ENCODE results near the gene USHBP1. TPM values are rescaled to one million over a fixed set of nuclear protein-coding genes. Genes with fewer than 3 reads are reported as not detected.
"Not testable (repeated sequence)": the region's sequence is repeated elsewhere in the genome, so short reads cannot be mapped to it uniquely, and the experiment has no call there.

Gene USHBP1
- total RNA-seq, 6 experiments from 2014 or later = 0.81 to 3.6 (median 1.7) TPM

- no peak overlapping the region for H3K4me3 ChIP-seq
- 89% methylated on average over 12 of the region's 19 CpGs for WGBS (ENCODE audit: insufficient coverage, low coverage, low lambda C conversion rate, missing lambda C conversion rate)
- intact Hi-C loops (cut with DNase I) = no loop called here
Observed at GRCh38 chr19:17275441-17276175, 11.1 kb upstream of the USHBP1 start.

GRCh38 chr19:17274892-17275291, 10.3 kb upstream of the USHBP1 start:
- intact Hi-C loops (cut with DNase I); H3K27me3 ChIP-seq; H3K9me3 ChIP-seq; H3K4me3 ChIP-seq; H3K27ac ChIP-seq; DNase-seq; ATAC-seq; H3K4me1 ChIP-seq: not testable (repeated sequence)
- H3K36me3 ChIP-seq = peaks cover 0 to 33% (median 4%) of the 10 kb centered on the region in 4 donors
- WGBS (ENCODE audit: insufficient coverage, low coverage, low lambda C conversion rate, missing lambda C conversion rate) = 93% methylated on average over 2 of the region's 3 CpGs

More at GRCh38 chr19:17275441-17276175, 11.1 kb upstream of the USHBP1 start:
- Histone ChIP-seq H3K27ac (no peak overlapping the region), H3K27me3 (no peaks in the 10 kb centered on the region), H3K9me3 (no peaks in the 10 kb centered on the region), H3K36me3 (peaks cover 0 to 33% (median 4%) of the 10 kb centered on the region in 4 donors), H3K4me1 (no peaks in the 10 kb centered on the region)
- TF ChIP-seq POLR2A (IDR thresholded peaks at IDR 0.05) = no peak
- TF ChIP-seq, protein P1, sequence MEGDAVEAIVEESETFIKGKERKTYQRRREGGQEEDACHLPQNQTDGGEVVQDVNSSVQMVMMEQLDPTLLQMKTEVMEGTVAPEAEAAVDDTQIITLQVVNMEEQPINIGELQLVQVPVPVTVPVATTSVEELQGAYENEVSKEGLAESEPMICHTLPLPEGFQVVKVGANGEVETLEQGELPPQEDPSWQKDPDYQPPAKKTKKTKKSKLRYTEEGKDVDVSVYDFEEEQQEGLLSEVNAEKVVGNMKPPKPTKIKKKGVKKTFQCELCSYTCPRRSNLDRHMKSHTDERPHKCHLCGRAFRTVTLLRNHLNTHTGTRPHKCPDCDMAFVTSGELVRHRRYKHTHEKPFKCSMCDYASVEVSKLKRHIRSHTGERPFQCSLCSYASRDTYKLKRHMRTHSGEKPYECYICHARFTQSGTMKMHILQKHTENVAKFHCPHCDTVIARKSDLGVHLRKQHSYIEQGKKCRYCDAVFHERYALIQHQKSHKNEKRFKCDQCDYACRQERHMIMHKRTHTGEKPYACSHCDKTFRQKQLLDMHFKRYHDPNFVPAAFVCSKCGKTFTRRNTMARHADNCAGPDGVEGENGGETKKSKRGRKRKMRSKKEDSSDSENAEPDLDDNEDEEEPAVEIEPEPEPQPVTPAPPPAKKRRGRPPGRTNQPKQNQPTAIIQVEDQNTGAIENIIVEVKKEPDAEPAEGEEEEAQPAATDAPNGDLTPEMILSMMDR (IDR thresholded peaks at IDR 0.05) = no peak
- ATAC-seq (no peak), DNase-seq (no peak)

DNA sequence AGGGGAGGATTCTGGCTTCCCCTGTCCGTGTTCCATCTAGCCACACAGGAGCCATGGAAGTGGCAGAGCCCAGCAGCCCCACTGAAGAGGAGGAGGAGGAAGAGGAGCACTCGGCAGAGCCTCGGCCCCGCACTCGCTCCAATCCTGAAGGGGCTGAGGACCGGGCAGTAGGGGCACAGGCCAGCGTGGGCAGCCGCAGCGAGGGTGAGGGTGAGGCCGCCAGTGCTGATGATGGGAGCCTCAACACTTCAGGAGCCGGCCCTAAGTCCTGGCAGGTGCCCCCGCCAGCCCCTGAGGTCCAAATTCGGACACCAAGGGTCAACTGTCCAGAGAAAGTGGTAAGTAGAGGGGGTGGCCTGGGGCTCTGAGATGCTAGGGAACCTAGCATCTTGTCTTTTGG, 4.2 kb upstream of the USHBP1 start:
- WGBS (ENCODE audit: insufficient coverage, low coverage, low lambda C conversion rate, missing lambda C conversion rate) = 88% methylated on average over 6 of the region's 13 CpGs
- Histone ChIP-seq H3K4me3 (no peak overlapping the region), H3K36me3 (peaks cover 0 to 11% (median 2%) of the 10 kb centered on the region in 4 donors), H3K4me1 (peaks cover 0 to 6% (median 3%) of the 10 kb centered on the region in 4 donors), H3K9me3 (no peaks in the 10 kb centered on the region), H3K27me3 (no peaks in the 10 kb centered on the region), H3K27ac (no peak overlapping the region)
- DNase-seq = no peak
- TF ChIP-seq POLR2A (IDR thresholded peaks at IDR 0.05) = no peak
- TF ChIP-seq, protein P1 (IDR thresholded peaks at IDR 0.05) = no peak
- no peak for ATAC-seq
- intact Hi-C loops (cut with DNase I) = no loop called here

DNA sequence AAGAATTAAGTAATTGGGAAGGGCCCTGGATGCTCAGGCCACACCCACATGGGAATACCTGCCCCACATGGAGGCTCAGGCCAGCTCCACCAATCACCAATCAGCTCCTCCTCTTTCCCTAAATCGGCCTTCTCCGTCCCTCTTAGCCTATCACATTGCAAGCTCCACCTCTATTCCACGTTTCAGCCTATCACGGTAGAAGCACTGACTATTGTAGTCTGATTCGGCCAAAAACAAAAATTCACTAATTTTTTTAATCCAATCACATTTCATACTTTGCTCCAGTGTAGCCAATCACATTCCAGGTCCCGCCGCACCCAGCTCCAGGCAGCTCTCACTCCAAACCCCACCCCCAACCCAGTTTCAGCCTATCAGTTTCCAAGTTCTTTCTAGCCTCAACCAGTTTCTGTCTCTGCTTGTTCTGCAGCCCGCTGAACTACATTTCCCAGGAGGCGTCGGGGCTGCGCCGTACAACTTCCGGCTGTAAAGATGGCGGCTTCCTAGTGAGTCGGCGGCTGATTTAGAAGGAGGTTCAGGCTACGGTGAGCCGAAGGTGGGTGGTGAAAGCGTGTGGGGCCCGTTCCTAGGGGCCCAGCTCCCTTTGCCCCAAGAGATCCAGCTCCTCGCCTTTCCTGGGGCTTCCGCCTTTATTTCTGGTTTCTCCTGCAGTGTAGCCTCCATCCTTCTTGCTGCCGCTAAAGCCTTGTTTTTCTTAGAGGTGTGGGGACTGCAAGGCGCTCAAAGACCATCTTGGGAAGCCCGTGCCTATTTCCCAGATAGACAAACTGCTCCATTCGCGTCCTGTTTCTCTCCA, 2.6 kb upstream of the USHBP1 start, which contains the start of gene BABAM1:
TSS of gene BABAM1 (plus strand) at position 469 of the 814 bp plus-strand sequence. CDS start 1,364 bp downstream, outside the sequence.
- peak; percentile 43 for TF ChIP-seq POLR2A (IDR thresholded peaks at IDR 0.05)
- TF ChIP-seq, protein P1 (IDR thresholded peaks at IDR 0.05) = no peak
- intact Hi-C loops (cut with DNase I) = no loop called here
- Histone ChIP-seq H3K27ac (peak within 1 kb of the TSS in 2 of 3 donors; percentile 45 to 65), H3K36me3 (peaks cover 0 to 11% (median 2%) of the 10 kb centered on the region in 4 donors), H3K4me3 (peak within 1 kb of the TSS; percentile 80 to 89 (median 87)), H3K4me1 (peaks cover 0 to 6% (median 3%) of the 10 kb centered on the region in 4 donors), H3K9me3 (no peaks in the 10 kb centered on the region), H3K27me3 (no peaks in the 10 kb centered on the region)
- ATAC-seq = peak; percentile 95 to 97 (median 96)
- peak; percentile 92 to 97 (median 94) for DNase-seq
- under 1% methylated on average over 27 of the region's 27 CpGs for WGBS (ENCODE audit: insufficient coverage, low coverage, low lambda C conversion rate, missing lambda C conversion rate)

Data from right lobe of liver (tissue), 6 donors.